Measurements from ENCODE around the gene PKN3. TPM values are rescaled to one million over a fixed set of nuclear protein-coding genes. Genes with fewer than 3 reads are reported as not detected.

PKN3 gene
- total RNA-seq, 4 donors from 2014 or later, result 2.3 to 7.5 (median 4.0) TPM

DNA sequence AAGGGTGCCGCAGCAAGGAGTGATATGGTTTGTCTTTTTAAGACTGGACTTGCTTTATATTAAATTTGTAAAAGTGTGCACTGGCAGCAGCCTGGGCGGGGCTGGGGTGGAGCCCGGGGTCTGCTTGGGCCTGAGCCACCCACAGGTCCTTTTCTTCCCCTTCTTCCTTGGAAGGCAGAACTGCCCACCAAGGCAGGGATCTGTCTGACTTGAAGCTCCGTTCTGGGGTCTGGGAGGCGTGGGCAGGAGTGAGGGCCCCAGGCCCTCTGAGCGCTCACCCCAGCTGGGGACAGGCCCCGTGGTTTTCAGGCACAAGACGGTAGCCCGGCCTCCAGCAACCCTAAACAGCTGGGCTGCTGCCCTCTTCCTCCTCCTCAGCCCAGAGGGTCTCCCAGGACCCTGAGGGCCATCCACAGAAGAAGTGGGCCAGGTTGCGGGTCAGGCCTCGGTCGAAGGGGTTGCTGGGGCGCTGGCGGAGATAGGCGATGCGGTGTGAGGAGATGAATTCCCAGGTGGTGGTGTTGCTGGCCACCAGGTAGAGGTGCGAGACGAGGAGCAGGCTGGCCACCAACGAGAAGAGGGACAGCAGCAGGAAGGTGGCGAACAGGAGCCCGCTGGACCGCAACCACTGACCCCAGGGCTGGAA is 18.7 kb downstream of the PKN3 start:
- 90% methylated on average over 7 of the region's 22 CpGs; no CpG with 5 or more reads in 1 of the 2 donors for WGBS, 2 donors (ENCODE audit: low coverage in 1 of 2)
- H3K4me1 ChIP-seq, result peaks cover 0 to 21% (median 0%) of the 10 kb centered on the region in 3 donors
- no peaks in the 10 kb centered on the region for H3K27me3 ChIP-seq
- no peak overlapping the region for H3K4me3 ChIP-seq
- H3K9me3 ChIP-seq, result no peaks in the 10 kb centered on the region
- no peak for ATAC-seq
- peaks cover 0 to 20% of the 10 kb centered on the region in 2 donors for H3K36me3 ChIP-seq
- TF ChIP-seq POLR2A (IDR thresholded peaks at IDR 0.05), result no peak
- TF ChIP-seq, protein P1, sequence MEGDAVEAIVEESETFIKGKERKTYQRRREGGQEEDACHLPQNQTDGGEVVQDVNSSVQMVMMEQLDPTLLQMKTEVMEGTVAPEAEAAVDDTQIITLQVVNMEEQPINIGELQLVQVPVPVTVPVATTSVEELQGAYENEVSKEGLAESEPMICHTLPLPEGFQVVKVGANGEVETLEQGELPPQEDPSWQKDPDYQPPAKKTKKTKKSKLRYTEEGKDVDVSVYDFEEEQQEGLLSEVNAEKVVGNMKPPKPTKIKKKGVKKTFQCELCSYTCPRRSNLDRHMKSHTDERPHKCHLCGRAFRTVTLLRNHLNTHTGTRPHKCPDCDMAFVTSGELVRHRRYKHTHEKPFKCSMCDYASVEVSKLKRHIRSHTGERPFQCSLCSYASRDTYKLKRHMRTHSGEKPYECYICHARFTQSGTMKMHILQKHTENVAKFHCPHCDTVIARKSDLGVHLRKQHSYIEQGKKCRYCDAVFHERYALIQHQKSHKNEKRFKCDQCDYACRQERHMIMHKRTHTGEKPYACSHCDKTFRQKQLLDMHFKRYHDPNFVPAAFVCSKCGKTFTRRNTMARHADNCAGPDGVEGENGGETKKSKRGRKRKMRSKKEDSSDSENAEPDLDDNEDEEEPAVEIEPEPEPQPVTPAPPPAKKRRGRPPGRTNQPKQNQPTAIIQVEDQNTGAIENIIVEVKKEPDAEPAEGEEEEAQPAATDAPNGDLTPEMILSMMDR (IDR thresholded peaks at IDR 0.05), result no peak
- no peak for TF ChIP-seq EP300 (IDR thresholded peaks at IDR 0.05)
- TF ChIP-seq POLR2AphosphoS5 (IDR thresholded peaks at IDR 0.05), result no peak
- no peak overlapping the region for H3K27ac ChIP-seq

DNA sequence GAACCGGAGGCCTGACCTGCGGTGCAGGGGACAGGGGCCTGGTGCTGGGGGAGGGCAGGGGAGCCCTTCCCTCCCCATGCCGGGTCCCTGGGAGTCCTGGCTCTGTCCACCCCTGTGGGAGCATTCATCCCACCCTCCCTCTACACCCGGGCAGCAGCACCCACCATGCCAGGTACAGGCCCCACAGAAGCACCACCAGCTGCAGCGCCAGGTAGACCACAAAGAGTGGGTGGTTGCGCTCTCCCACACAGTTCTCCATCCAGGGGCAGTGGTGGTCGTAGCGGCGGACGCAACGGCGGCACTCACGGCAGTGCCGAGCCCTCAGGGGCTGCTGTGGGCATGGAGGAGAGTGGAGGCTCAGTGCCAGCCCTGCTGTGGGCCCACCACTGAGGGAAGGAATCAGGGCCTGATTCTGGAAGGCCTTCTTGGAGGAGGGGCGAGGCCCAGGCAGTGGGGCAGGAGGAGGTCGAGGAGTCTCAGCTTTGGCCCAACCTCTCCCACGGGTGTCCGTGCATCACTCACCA is 19.2 kb downstream of the PKN3 start:
- TF ChIP-seq POLR2AphosphoS5 (IDR thresholded peaks at IDR 0.05) (no peak), POLR2A (IDR thresholded peaks at IDR 0.05) (no peak), EP300 (IDR thresholded peaks at IDR 0.05) (no peak)
- TF ChIP-seq, protein P1 (IDR thresholded peaks at IDR 0.05), result no peak
- no CpG with 5 or more reads among the region's 18 CpGs for whole genome bisulfite sequencing, 2 donors (ENCODE audit: low coverage in 1 of 2)

DNA sequence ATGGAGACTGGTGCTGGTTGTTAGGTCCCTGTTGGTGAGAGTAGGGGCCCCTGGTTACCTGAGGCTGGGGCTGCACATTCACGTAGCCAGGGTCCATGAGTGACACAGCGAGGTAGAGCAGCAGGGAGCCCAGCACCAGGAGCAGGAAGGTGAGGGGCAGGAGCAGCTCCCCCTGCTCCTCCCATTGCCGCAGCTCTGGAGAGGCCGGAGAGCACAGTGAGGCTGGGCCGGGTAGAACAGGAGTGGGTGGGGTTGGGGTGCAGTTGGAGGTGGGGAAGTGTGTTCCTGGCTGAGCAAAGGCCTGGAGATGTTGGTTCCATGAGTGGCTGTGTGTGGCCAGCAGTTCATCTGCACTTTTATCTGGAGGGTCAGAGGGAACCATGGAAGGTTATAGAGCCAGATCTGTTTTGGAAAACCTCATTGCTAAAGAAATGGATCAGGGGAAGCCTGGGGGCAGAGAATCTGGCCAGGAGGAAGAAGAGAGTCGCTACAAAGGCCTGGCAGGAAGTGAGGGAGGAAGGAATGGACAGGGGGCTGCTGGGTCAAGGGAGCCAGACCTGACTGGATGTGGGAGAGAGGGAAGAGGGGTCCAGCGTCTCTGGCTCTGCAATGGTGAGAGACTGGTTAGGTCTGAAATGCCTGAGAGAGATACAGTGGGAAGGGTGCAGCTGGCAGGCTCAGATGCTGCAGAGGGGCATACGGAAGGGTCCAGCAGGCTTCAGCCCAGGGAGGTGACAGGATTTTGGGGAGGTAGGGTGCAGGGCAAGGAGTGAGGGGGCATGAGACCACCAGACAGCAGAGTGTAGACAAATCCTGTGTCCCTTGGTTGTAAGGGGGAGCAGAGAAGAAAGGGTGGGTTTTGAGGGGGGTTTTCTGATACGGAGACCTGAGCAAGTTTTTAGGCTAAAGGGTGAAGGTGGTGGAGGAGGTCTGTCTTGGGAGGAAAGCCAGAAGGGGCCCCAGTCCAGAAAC is 20.4 kb downstream of the PKN3 start:
- H3K4me3 ChIP-seq, result no peak overlapping the region

More for the DNA sequence above, 19.2 kb downstream of the PKN3 start:
- Histone ChIP-seq H3K9me3 (no peaks in the 10 kb centered on the region), H3K27ac (no peak overlapping the region), H3K36me3 (peaks cover 0 to 20% of the 10 kb centered on the region in 2 donors), H3K4me1 (peaks cover 0 to 21% (median 0%) of the 10 kb centered on the region in 3 donors), H3K4me3 (no peak overlapping the region), H3K27me3 (no peaks in the 10 kb centered on the region)
- ATAC-seq, result no peak

DNA sequence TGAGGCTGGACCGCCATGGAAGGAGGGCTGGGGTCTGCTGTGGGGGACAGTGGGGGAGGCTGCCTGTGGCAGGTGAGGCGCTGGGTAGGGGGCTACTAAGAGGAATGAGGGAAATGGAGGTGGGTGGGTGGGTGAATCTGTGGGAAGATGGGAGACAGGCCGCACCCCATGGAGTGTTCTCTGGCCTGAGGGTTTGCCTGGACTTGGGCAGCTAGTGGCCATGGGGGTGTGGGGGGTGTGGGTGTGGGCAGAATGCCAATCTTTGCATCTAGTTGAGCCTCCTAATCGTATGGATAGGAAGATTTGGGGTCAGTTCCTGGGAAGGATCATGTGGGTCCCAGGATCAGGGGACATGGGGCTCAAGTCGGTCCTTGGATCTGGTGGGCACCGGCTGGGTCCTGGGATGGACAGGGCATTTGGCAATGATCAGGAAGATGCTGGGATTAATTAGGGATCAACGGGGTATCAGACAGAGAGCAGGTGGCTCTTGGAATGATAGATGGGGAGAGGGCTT is 21.1 kb downstream of the PKN3 start:
- WGBS, 2 donors (ENCODE audit: low coverage in 1 of 2), result 18 to 33% methylated on average over 4 to 7 of the region's 7 CpGs
- peaks cover 0 to 21% (median 0%) of the 10 kb centered on the region in 3 donors for H3K4me1 ChIP-seq
- no peaks in the 10 kb centered on the region for H3K9me3 ChIP-seq
- TF ChIP-seq EP300 (IDR thresholded peaks at IDR 0.05) (no peak), POLR2AphosphoS5 (IDR thresholded peaks at IDR 0.05) (no peak)
- TF ChIP-seq, protein P1 (IDR thresholded peaks at IDR 0.05), result no peak
- H3K4me3 ChIP-seq, result peak overlapping the region; percentile 34 to 58
- ATAC-seq, result no peak
- peaks cover 0 to 20% of the 10 kb centered on the region in 2 donors for H3K36me3 ChIP-seq
- no peaks in the 10 kb centered on the region for H3K27me3 ChIP-seq
- H3K27ac ChIP-seq, result peak overlapping the region; percentile 27 to 83 (median 80)

More for the DNA sequence above, 20.4 kb downstream of the PKN3 start:
- Histone ChIP-seq H3K4me1 (peaks cover 0 to 21% (median 0%) of the 10 kb centered on the region in 3 donors), H3K27ac (peak overlapping the region in 3 of 4 donors; percentile 79 to 83 (median 82)), H3K36me3 (peaks cover 0 to 20% of the 10 kb centered on the region in 2 donors), H3K27me3 (no peaks in the 10 kb centered on the region), H3K9me3 (no peaks in the 10 kb centered on the region)
- WGBS, 2 donors (ENCODE audit: low coverage in 1 of 2), result 41 to 44% methylated on average over 3 to 4 of the region's 9 CpGs
- no peak for TF ChIP-seq POLR2AphosphoS5 (IDR thresholded peaks at IDR 0.05)
- no peak for TF ChIP-seq EP300 (IDR thresholded peaks at IDR 0.05)
- TF ChIP-seq POLR2A (IDR thresholded peaks at IDR 0.05), result no peak
- TF ChIP-seq, protein P1 (IDR thresholded peaks at IDR 0.05), result no peak
- ATAC-seq, result no peak

All from gastroesophageal sphincter (tissue), 4 donors.